SK-N-SH (cell line): ENCODE data around the gene MRRF. TPM values are rescaled to one million over a fixed set of nuclear protein-coding genes. Genes with fewer than 3 reads are reported as not detected.

Experiments used
- CTCF ChIA-PET: fragments of 300-600, 350-600 bp; formaldehyde crosslinking; extraction: SDS; loops from one replicate; lab custom pipeline; 2021; lab: Yijun Ruan, JAX
- POLR2A ChIA-PET: fragments of 350-600 bp; sonication (Branson Sonifier 250); formaldehyde crosslinking; extraction: SDS; loops from one replicate; lab custom pipeline; 2020; ENCODE audit warnings: antibody characterized with exemption, inconsistent platforms; lab: Yijun Ruan, JAX
- DNase-seq: peaks from one replicate; pipeline ENCODE4 v3.0.0; 2012
- H2AFZ ChIP-seq: fragments of 200-600 bp; sonication (generic); 2 replicates; pipeline ENCODE4 v1.8.1; 2016; ENCODE audit warnings: antibody characterized with exemption, mild to moderate bottlenecking, low read depth
- H3F3A ChIP-seq: fragments of 200-600 bp; sonication (generic); replicated peaks from 2 replicates; pipeline ENCODE3; 2016; ENCODE audit warnings: antibody characterized with exemption, mild to moderate bottlenecking; ENCODE audit not compliant: insufficient read depth
- H3K27ac ChIP-seq, 2 experiments: fragments of 200-500 bp in 1 of 2; fragments of 200-600 bp in 1 of 2; sonication (Bioruptor generic) in 1 of 2; sonication (generic), shearing (Covaris generic) in 1 of 2; 2 replicates each; pipeline versions ENCODE4 v1.5.1 to v1.6.1; 2014 to 2016; ENCODE audit warnings: low read depth in 2 of 2, inconsistent platforms in 1 of 2, low read length in 1 of 2, mild to moderate bottlenecking in 1 of 2, mixed read lengths in 1 of 2
- H3K27me3 ChIP-seq: fragments of 200-600 bp; sonication (generic), shearing (Covaris generic); 2 replicates; pipeline ENCODE4 v1.6.1; 2016; ENCODE audit warnings: mixed run types; ENCODE audit not compliant: insufficient read depth
- H3K36me3 ChIP-seq, 2 experiments: fragments of 200-500 bp in 1 of 2; fragments of 200-600 bp in 1 of 2; sonication (Bioruptor generic) in 1 of 2; sonication (generic) in 1 of 2; replicated peaks in 1 of 2; 2 replicates each; pipeline versions ENCODE3 to v1.5.1; 2014 to 2016; ENCODE audit warnings: low read length in 1 of 2, mild to moderate bottlenecking in 1 of 2; ENCODE audit not compliant: insufficient read depth in 2 of 2, control insufficient read depth in 1 of 2
- H3K4me1 ChIP-seq, 2 experiments: fragments of 200-500 bp in 1 of 2; fragments of 200-600 bp in 1 of 2; sonication (Bioruptor generic) in 1 of 2; sonication (generic), shearing (Covaris generic) in 1 of 2; 2 replicates each; pipeline versions ENCODE4 v1.5.1 to v1.6.1; 2014 to 2016; ENCODE audit warnings: low read depth in 1 of 2, low read length in 1 of 2, mixed run types in 1 of 2; ENCODE audit not compliant: insufficient read depth in 2 of 2, control insufficient read depth in 1 of 2
- H3K4me2 ChIP-seq: fragments of 200-600 bp; sonication (generic), shearing (Covaris generic); 2 replicates; pipeline ENCODE4 v1.6.1; 2017; ENCODE audit warnings: mixed run types
- H3K4me3 ChIP-seq, 2 experiments: fragments of 200-500 bp in 1 of 2; fragments of 200-600 bp in 1 of 2; sonication (Bioruptor generic) in 1 of 2; sonication (generic), shearing (Covaris generic) in 1 of 2; 2 replicates each; pipeline versions ENCODE4 v1.5.1 to v1.8.1; 2014 to 2016; ENCODE audit warnings: low read depth in 2 of 2, inconsistent platforms in 1 of 2, low read length in 1 of 2, mild to moderate bottlenecking in 1 of 2, mixed read lengths in 1 of 2, moderate library complexity in 1 of 2
- H3K79me2 ChIP-seq: fragments of 200-600 bp; sonication (generic); 2 replicates; pipeline ENCODE4 v1.8.1; 2017; ENCODE audit warnings: mild to moderate bottlenecking; ENCODE audit not compliant: insufficient read depth
- H3K9ac ChIP-seq: fragments of 200-600 bp; sonication (generic); 2 replicates; pipeline ENCODE4 v1.6.1; 2017; ENCODE audit warnings: mixed run types
- H3K9me2 ChIP-seq: fragments of 200-600 bp; sonication (generic); 2 replicates; pipeline ENCODE4 v1.6.1; 2017; ENCODE audit warnings: mixed run types
- H3K9me3 ChIP-seq: fragments of 200-600 bp; sonication (generic); 2 replicates; pipeline ENCODE4 v1.6.1; 2017; ENCODE audit warnings: mixed run types, mild to moderate bottlenecking, moderate library complexity
- H4K20me1 ChIP-seq: fragments of 200-600 bp; sonication (generic); 2 replicates; pipeline ENCODE4 v1.6.1; 2017; ENCODE audit warnings: mild to moderate bottlenecking, mixed run types; ENCODE audit not compliant: insufficient read depth
- EP300 ChIP-seq, 2 experiments: IDR thresholded peaks; 2 replicates each; pipeline versions ENCODE4 v1.4.0 to v1.6.1; 2012; ENCODE audit warnings: borderline replicate concordance in 1 of 2, low read depth in 1 of 2, low read length in 1 of 2
- EZH2phosphoT487 ChIP-seq: fragments of 200-600 bp; sonication (generic); IDR thresholded peaks from 2 replicates; pipeline ENCODE4 v1.6.1; 2017; ENCODE audit warnings: low read depth, mixed run types, mild to moderate bottlenecking, antibody characterized with exemption, moderate library complexity, borderline replicate concordance
- JUND ChIP-seq: IDR thresholded peaks from 2 replicates; pipeline ENCODE4 v1.4.0; 2012
- MEF2A ChIP-seq: IDR thresholded peaks from 2 replicates; pipeline ENCODE4 v1.4.0; 2012; ENCODE audit warnings: low read depth, borderline replicate concordance
- WGBS: methylation state at CpG from one replicate; pipeline ENCODE4 v1.1.6; 2017; ENCODE audit warnings: low lambda C conversion rate; 5-methylcytosine and 5-hydroxymethylcytosine counted together
- polyA plus RNA-seq, 3 experiments: library from polyadenylated mRNA; depleted of rRNA; stranded (reverse); fragments of >200 nt; gene quantifications; 2 replicates each; pipeline ENCODE4 v1.2.3, GENCODE V29; 2012
- TF ChIP-seq, protein P1 (sequence below): IDR thresholded peaks from 2 replicates; pipeline ENCODE4 v1.4.0; 2012; ENCODE audit warnings: low read depth, borderline replicate concordance
- TF ChIP-seq, protein P2 (sequence below): IDR thresholded peaks from 2 replicates; pipeline ENCODE4 v1.6.1; 2012; ENCODE audit warnings: mild to moderate bottlenecking, low read depth, low read length, moderate library complexity
- TF ChIP-seq, protein P3 (sequence below): IDR thresholded peaks from 2 replicates; pipeline ENCODE4 v1.4.0; 2012; ENCODE audit warnings: low read depth
- TF ChIP-seq, protein P4 (sequence below): IDR thresholded peaks from 2 replicates; pipeline ENCODE4 v1.4.0; 2012; ENCODE audit warnings: low read depth, borderline replicate concordance

Gene MRRF
- polyA plus RNA-seq, 1 of the 3 experiments (the other 2 are of a cell fraction) = 35.1 TPM

DNA sequence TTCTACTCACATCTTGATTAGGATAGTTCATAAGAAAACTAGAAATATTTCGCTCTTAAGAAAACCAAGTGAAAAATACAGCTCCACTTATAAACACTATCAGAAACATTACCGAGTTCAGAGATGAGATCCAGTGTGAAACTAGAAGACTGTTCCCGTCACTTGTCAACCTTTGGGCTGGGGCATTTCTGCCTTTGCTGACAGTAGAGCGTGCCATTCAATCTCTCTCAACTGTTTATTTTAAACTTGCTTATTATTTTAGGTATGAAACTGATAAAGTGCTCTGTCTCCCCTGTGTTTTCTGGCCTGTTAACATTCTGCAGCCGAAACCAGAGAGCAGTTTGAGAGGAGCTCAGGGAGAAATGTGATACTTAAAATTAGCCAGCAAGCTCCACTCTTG, 16.7 kb downstream of the MRRF start (continued):
- TF ChIP-seq, protein P1, sequence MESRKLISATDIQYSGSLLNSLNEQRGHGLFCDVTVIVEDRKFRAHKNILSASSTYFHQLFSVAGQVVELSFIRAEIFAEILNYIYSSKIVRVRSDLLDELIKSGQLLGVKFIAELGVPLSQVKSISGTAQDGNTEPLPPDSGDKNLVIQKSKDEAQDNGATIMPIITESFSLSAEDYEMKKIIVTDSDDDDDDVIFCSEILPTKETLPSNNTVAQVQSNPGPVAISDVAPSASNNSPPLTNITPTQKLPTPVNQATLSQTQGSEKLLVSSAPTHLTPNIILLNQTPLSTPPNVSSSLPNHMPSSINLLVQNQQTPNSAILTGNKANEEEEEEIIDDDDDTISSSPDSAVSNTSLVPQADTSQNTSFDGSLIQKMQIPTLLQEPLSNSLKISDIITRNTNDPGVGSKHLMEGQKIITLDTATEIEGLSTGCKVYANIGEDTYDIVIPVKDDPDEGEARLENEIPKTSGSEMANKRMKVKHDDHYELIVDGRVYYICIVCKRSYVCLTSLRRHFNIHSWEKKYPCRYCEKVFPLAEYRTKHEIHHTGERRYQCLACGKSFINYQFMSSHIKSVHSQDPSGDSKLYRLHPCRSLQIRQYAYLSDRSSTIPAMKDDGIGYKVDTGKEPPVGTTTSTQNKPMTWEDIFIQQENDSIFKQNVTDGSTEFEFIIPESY = no peak
- TF ChIP-seq, all 33 proteins: peak for 0

DNA sequence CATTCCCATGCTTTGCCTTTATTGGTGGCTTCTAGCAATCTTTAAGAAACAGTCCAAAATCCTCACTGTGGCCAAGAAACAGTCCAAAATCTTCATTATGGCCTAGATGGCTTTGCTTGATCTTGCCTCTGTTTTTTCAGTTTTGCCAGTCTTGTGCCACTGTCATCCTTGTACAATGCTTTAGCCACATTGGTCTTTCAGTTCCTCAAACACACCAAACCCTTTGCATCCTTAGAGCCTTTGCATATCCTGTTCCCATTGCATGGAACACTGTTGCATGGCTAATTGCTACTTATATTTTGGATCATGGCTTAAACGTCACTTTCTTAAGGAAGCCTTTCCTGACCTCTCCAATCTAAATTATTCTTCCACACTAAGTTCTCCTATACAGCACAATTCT, 22.1 kb downstream of the MRRF start:
- no peak for TF ChIP-seq EP300 (IDR thresholded peaks at IDR 0.05; ENCODE audit: borderline replicate concordance in 1 of 2, low read depth in 1 of 2, low read length in 1 of 2)
- TF ChIP-seq, protein P2, sequence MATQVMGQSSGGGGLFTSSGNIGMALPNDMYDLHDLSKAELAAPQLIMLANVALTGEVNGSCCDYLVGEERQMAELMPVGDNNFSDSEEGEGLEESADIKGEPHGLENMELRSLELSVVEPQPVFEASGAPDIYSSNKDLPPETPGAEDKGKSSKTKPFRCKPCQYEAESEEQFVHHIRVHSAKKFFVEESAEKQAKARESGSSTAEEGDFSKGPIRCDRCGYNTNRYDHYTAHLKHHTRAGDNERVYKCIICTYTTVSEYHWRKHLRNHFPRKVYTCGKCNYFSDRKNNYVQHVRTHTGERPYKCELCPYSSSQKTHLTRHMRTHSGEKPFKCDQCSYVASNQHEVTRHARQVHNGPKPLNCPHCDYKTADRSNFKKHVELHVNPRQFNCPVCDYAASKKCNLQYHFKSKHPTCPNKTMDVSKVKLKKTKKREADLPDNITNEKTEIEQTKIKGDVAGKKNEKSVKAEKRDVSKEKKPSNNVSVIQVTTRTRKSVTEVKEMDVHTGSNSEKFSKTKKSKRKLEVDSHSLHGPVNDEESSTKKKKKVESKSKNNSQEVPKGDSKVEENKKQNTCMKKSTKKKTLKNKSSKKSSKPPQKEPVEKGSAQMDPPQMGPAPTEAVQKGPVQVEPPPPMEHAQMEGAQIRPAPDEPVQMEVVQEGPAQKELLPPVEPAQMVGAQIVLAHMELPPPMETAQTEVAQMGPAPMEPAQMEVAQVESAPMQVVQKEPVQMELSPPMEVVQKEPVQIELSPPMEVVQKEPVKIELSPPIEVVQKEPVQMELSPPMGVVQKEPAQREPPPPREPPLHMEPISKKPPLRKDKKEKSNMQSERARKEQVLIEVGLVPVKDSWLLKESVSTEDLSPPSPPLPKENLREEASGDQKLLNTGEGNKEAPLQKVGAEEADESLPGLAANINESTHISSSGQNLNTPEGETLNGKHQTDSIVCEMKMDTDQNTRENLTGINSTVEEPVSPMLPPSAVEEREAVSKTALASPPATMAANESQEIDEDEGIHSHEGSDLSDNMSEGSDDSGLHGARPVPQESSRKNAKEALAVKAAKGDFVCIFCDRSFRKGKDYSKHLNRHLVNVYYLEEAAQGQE = no peak
- TF ChIP-seq, protein P3, sequence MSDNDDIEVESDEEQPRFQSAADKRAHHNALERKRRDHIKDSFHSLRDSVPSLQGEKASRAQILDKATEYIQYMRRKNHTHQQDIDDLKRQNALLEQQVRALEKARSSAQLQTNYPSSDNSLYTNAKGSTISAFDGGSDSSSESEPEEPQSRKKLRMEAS = no peak
- TF ChIP-seq, protein P4, sequence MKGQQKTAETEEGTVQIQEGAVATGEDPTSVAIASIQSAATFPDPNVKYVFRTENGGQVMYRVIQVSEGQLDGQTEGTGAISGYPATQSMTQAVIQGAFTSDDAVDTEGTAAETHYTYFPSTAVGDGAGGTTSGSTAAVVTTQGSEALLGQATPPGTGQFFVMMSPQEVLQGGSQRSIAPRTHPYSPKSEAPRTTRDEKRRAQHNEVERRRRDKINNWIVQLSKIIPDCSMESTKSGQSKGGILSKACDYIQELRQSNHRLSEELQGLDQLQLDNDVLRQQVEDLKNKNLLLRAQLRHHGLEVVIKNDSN = no peak
- TF ChIP-seq, all 33 proteins: peak for 0
- no peak overlapping the region for H3K9ac ChIP-seq
- H3K27ac ChIP-seq = no peak overlapping the region
- ChIA-PET CTCF (interaction anchor here (0.6 to 2.2 kb wide), 2 partner anchors 108 to 164 kb away, joined by 3 to 5 read pairs; no protein-coding TSS in a partner anchor), POLR2A (no interaction called here)
- no peaks in the 10 kb centered on the region for H3K9me3 ChIP-seq
- DNase-seq = no peak
- peaks cover 43 to 76% of the 10 kb centered on the region in 2 experiments for H3K36me3 ChIP-seq
- H4K20me1 ChIP-seq = no peaks in the 10 kb centered on the region
- H3K79me2 ChIP-seq = no peaks in the 10 kb centered on the region
- no peak overlapping the region for H2AFZ ChIP-seq
- no peak overlapping the region for H3K4me2 ChIP-seq
- peaks cover 0 to 8% of the 10 kb centered on the region in 2 experiments; a peak in 2 of 4 replicates for H3K4me1 ChIP-seq
- no peaks in the 10 kb centered on the region for H3K27me3 ChIP-seq
- WGBS = 93% methylated on average over 1 of the region's 1 CpG
- H3F3A ChIP-seq = no peaks in the 10 kb centered on the region
- H3K9me2 ChIP-seq = no peaks in the 10 kb centered on the region
- no peak overlapping the region for H3K4me3 ChIP-seq

DNA sequence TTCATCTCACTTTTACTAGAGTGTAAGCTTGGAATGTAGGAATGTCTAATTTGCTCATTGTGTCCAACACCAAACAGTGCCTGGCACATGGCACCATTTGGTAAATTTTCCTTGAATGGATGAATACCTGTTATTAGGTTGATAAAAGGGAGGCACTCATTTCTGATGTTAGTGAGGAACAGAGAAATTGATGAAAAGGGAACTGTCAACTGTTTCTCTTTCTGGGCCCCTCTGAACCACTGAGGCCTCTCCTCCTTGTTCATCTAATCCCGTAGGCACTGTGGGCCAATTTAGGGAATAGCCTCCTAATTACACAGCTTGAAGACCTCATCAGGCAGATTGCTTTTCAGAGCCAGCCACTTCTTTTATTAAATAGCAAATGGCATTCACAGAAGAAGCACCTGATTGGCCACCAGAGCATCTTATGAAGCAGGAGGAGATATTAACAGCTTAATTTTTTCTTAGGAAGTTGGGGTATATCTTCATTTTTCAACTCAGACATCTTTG, 22.6 kb downstream of the MRRF start:
- ChIA-PET POLR2A (no interaction called here), CTCF (interaction anchor here (0.6 kb wide), 1 partner anchor 108 kb away, joined by 3 read pairs; no protein-coding TSS in a partner anchor)
- Histone ChIP-seq H3K4me1 (peaks cover 0 to 10% of the 10 kb centered on the region in 2 experiments; a peak in 2 of 4 replicates), H3K4me3 (no peak overlapping the region), H3K9me2 (no peaks in the 10 kb centered on the region), H3K9me3 (no peaks in the 10 kb centered on the region), H3K36me3 (peaks cover 43 to 76% of the 10 kb centered on the region in 2 experiments), H3F3A (no peaks in the 10 kb centered on the region), H3K79me2 (no peaks in the 10 kb centered on the region), H3K4me2 (no peak overlapping the region), H4K20me1 (no peaks in the 10 kb centered on the region), H3K27me3 (no peaks in the 10 kb centered on the region), H3K27ac (no peak overlapping the region), H3K9ac (no peak overlapping the region), H2AFZ (no peak overlapping the region)
- DNase-seq = no peak
- TF ChIP-seq MEF2A (no peak), JUND (no peak), EZH2phosphoT487 (no peak)
- 86% methylated on average over 1 of the region's 1 CpG for WGBS
